Endothelial cell (in vitro differentiated cells): ENCODE results near the gene TMEM106C. TPM values are rescaled to one million over a fixed set of nuclear protein-coding genes. Genes with fewer than 3 reads are reported as not detected.

Experiments used
- DNase-seq: peaks from one replicate; pipeline ENCODE4 v3.0.0; 2021; ENCODE audit warnings: low spot score
- H3K27ac Mint-ChIP-seq: one replicate; pipeline ENCODE4 v1.8.0; 2021; ENCODE audit warnings: mixed read lengths, inconsistent platforms; ENCODE audit not compliant: unreplicated experiment
- H3K27me3 Mint-ChIP-seq: one replicate; pipeline ENCODE4 v1.8.0; 2021; ENCODE audit warnings: mild to moderate bottlenecking, moderate library complexity, mixed read lengths, inconsistent platforms; ENCODE audit not compliant: unreplicated experiment
- H3K36me3 Mint-ChIP-seq: one replicate; pipeline ENCODE4 v1.8.0; 2021; ENCODE audit warnings: mild to moderate bottlenecking, low read depth, mixed read lengths, inconsistent platforms; ENCODE audit not compliant: unreplicated experiment
- H3K4me1 Mint-ChIP-seq: one replicate; pipeline ENCODE4 v1.8.0; 2021; ENCODE audit warnings: mild to moderate bottlenecking, mixed read lengths, inconsistent platforms; ENCODE audit not compliant: unreplicated experiment
- H3K4me3 Mint-ChIP-seq: one replicate; pipeline ENCODE4 v1.8.0; 2021; ENCODE audit warnings: mild to moderate bottlenecking, mixed read lengths, inconsistent platforms; ENCODE audit not compliant: unreplicated experiment
- H3K9me3 Mint-ChIP-seq: one replicate; pipeline ENCODE4 v1.8.0; 2021; ENCODE audit warnings: mixed read lengths, inconsistent platforms; ENCODE audit not compliant: unreplicated experiment
- total RNA-seq: library from RNA; stranded (reverse); fragmentation: NEBNext Ultra II Directional; extraction: Animal tissue kit (Norgen Biotek cat#: 25700); gene quantifications from one replicate; pipeline ENCODE4 v1.2.1, GENCODE V29; 2021; ENCODE audit not compliant: unreplicated experiment
- TF ChIP-seq, protein P1 (sequence below): fragments of 200-600 bp; sonication (generic); IDR thresholded peaks from one replicate; pipeline ENCODE4 v1.5.0; 2021; ENCODE audit warnings: antibody characterized with exemption; ENCODE audit not compliant: unreplicated experiment

Gene TMEM106C
- total RNA-seq, 1 donor from 2014 or later = 41.0 TPM

DNA sequence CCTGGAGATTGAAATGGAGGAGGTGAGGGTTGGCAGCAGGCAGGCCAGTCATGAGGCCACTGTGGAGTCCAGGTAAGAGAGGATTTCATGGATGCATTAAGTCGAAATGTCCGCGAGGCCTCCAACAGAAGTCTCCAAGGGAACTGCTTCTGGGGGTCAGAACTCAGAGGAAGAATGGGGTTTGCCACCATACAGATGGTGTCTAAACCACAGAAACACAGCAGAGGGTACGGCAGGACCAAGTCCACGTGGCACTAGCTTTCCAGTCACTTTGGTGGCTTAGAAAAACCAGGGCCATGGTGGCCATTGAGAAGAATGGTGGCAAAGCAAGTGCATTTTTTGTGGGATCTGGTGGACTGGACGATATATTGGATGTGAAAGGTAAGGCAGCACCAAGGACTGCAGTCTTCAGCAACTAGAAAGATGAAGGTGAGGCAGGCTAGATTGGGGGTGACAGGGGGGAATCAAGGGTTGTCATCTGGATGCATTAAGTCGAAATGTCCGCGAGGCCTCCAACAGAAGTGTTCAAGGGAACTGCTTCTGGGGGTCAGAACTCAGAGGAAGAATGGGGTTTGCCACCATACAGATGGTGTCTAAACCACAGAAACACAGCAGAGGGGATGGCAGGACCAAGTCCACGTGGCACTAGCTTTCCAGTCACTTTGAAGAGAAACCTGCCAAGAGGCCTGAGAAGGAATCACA is 22.5 kb upstream of the TMEM106C start:
- peak overlapping the region; percentile 0 for H3K27ac Mint-ChIP-seq
- TF ChIP-seq, protein P1, sequence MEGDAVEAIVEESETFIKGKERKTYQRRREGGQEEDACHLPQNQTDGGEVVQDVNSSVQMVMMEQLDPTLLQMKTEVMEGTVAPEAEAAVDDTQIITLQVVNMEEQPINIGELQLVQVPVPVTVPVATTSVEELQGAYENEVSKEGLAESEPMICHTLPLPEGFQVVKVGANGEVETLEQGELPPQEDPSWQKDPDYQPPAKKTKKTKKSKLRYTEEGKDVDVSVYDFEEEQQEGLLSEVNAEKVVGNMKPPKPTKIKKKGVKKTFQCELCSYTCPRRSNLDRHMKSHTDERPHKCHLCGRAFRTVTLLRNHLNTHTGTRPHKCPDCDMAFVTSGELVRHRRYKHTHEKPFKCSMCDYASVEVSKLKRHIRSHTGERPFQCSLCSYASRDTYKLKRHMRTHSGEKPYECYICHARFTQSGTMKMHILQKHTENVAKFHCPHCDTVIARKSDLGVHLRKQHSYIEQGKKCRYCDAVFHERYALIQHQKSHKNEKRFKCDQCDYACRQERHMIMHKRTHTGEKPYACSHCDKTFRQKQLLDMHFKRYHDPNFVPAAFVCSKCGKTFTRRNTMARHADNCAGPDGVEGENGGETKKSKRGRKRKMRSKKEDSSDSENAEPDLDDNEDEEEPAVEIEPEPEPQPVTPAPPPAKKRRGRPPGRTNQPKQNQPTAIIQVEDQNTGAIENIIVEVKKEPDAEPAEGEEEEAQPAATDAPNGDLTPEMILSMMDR = no peak
- no peak for DNase-seq
- peak overlapping the region; percentile 43 for H3K4me3 Mint-ChIP-seq
- H3K9me3 Mint-ChIP-seq = no peaks in the 10 kb centered on the region
- H3K36me3 Mint-ChIP-seq = peaks cover 3% of the 10 kb centered on the region
- peaks cover 13% of the 10 kb centered on the region for H3K27me3 Mint-ChIP-seq
- peaks cover 5% of the 10 kb centered on the region for H3K4me1 Mint-ChIP-seq

DNA sequence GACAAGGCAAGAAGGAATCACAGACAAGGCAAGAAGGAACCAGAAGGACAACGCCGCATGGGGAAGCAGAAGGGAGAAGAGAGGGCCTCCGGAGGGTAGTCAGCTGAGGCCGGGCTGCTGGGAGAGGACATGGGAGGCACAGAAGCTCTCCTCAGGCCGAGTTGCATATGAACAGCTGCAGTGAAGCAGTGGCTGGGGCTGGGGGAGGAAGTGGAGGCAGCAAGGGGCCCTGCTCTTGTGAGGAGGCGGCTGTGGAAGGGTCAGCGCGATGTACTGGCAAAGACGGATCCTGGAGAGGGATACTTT is 22.0 kb upstream of the TMEM106C start:
- Mint-ChIP-seq H3K4me1 (peaks cover 5% of the 10 kb centered on the region), H3K27me3 (peaks cover 15% of the 10 kb centered on the region), H3K36me3 (peaks cover 3% of the 10 kb centered on the region), H3K27ac (peak overlapping the region; percentile 0), H3K9me3 (no peaks in the 10 kb centered on the region), H3K4me3 (peak overlapping the region; percentile 43)
- TF ChIP-seq, protein P1 = no peak
- DNase-seq = no peak

DNA sequence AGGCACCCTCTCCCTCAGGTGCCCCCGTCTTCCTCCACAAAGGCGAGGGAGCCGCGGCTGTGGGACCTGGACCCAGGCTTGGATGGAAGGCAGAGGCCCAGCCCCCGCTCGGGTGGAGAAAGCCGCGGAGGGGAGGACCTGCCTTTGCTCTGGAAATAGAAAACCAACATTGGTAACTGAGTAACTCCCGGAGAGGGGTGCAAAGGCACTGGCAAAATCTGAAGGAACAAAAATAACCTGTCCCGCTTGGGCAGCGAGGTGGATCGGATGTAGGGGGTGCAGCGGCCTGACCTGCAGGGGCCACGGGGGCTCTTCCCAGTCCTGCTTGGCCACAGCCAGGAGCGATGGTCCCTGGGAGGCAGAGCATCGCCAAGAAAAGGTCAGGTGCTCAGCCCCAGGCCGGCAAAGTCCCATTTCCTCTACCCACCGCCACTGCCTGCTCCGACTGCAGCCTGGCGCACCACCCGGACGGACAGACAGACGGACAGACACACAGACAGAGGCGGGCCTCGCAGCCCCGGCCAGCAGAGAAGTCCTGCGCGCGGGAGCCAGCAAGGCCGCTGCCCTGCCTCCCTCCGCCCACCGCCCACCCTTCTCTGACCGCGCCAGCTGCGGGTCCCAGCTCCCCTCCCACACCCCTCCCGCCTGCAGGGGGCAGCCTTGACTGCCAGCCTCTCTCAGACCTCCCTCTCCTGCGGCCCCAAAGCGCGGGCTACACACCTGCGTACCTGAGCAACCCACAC is 21.4 kb upstream of the TMEM106C start:
- H3K27ac Mint-ChIP-seq = no peak overlapping the region
- TF ChIP-seq, protein P1 = peak; percentile 40
- peak; percentile 80 for DNase-seq
- H3K4me1 Mint-ChIP-seq = peaks cover 5% of the 10 kb centered on the region
- H3K27me3 Mint-ChIP-seq = peaks cover 19% of the 10 kb centered on the region
- peaks cover 3% of the 10 kb centered on the region for H3K36me3 Mint-ChIP-seq
- H3K4me3 Mint-ChIP-seq = no peak overlapping the region
- no peaks in the 10 kb centered on the region for H3K9me3 Mint-ChIP-seq

DNA sequence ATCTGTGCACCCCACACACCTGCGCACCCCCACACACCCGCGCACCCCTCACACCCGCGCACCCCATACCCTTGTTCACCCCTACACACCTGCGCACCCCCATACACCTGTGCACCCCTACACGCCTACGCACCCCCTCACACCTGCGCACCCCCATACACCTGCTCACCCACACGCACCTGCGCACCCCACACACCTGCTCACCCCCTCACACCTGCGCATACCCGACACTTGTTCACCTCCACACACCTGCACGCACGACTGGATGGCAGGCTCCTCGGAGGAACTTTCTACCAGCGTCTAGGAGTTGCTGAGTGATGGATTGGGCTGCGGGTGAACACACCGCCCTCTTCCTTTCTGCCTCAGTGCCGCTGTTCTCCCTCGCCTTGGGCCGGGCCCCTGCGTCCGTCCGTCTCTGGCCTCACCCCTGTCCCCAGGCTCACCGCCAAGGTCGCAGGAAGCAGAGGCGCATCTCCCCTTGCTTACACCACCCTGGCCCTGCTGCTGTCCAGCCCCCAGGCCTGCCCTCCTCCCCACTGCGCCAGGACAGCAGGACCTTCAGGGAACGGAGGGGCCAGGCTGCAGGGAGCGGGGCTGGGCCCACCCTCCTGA is 20.7 kb upstream of the TMEM106C start:
- Mint-ChIP-seq H3K27me3 (peaks cover 20% of the 10 kb centered on the region), H3K27ac (no peak overlapping the region), H3K4me3 (no peak overlapping the region), H3K9me3 (no peaks in the 10 kb centered on the region), H3K36me3 (peaks cover 3% of the 10 kb centered on the region), H3K4me1 (peaks cover 5% of the 10 kb centered on the region)
- TF ChIP-seq, protein P1 = no peak
- no peak for DNase-seq
